ENCODE data around the gene CCHCR1.

DNA sequence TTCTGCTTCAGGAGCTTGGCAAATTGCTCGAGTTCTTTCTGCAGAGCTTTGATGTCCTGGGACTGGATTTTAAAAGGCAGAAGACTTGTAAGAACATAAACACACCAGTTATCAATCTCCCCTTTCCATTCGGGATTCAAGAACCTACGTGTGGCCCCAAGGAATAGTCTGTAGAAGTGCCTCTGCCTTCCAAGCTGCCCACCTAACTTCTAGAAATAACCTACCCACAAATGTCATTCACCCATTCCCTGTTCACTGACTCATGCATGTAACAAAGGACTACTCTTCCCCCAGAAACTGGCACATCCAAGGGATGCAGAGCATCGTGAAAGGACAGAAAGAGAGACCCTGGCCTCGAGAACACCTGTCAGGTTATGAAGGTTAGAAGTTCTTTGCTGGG, 8.4 kb upstream of the CCHCR1 start:
- no peak for TF ChIP-seq EZH2 (IDR thresholded peaks at IDR 0.05; ENCODE audit: low read length)
- TF ChIP-seq, protein P1, sequence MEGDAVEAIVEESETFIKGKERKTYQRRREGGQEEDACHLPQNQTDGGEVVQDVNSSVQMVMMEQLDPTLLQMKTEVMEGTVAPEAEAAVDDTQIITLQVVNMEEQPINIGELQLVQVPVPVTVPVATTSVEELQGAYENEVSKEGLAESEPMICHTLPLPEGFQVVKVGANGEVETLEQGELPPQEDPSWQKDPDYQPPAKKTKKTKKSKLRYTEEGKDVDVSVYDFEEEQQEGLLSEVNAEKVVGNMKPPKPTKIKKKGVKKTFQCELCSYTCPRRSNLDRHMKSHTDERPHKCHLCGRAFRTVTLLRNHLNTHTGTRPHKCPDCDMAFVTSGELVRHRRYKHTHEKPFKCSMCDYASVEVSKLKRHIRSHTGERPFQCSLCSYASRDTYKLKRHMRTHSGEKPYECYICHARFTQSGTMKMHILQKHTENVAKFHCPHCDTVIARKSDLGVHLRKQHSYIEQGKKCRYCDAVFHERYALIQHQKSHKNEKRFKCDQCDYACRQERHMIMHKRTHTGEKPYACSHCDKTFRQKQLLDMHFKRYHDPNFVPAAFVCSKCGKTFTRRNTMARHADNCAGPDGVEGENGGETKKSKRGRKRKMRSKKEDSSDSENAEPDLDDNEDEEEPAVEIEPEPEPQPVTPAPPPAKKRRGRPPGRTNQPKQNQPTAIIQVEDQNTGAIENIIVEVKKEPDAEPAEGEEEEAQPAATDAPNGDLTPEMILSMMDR (optimal IDR thresholded peaks at IDR 0.05 in 1 of 3, IDR thresholded peaks at IDR 0.05 in 1 of 3, conservative IDR thresholded peaks at IDR 0.05 in 1 of 3; ENCODE audit: extremely low read depth in 1 of 3, insufficient read depth in 2 of 3, low read length in 3 of 3): no peak

All from keratinocyte (primary cell).